ENCODE data around the gene CCDC141. TPM values are rescaled to one million over a fixed set of nuclear protein-coding genes. Genes with fewer than 3 reads are reported as not detected.
"Not testable (repeated sequence)": the region's sequence is repeated elsewhere in the genome, so short reads cannot be mapped to it uniquely, and the experiment has no call there.

CCDC141 gene
- 0.02 TPM in 1 of 2 replicates, not detected in the other for total RNA-seq (2014; rRNA removed; shearing (Covaris generic))

- DNase-seq (ENCODE audit: low spot score), result no peak
Observed at GRCh38 chr2:179049546-179050311, at the start of gene CCDC141. TSS of gene CCDC141 (minus strand) at chr2:179050137. CDS start at chr2:179049941, 196 bp downstream.

GRCh38 chr2:179098080-179098689, 48.2 kb upstream of the CCDC141 start:
- no peak for DNase-seq (ENCODE audit: low spot score)

- DNase-seq (ENCODE audit: low spot score), result no peak
Observed at GRCh38 chr2:179097131-179097530, 47.2 kb upstream of the CCDC141 start.

- DNase-seq (ENCODE audit: low spot score), result no peak
Observed at GRCh38 chr2:179096090-179096489, 46.2 kb upstream of the CCDC141 start.

GRCh38 chr2:179092912-179093311, 43.0 kb upstream of the CCDC141 start:
- DNase-seq (ENCODE audit: low spot score), result not testable (repeated sequence)

GRCh38 chr2:179082697-179083096, 32.8 kb upstream of the CCDC141 start:
- DNase-seq (ENCODE audit: low spot score), result no peak

GRCh38 chr2:179081954-179082353, 32.0 kb upstream of the CCDC141 start:
- no peak for DNase-seq (ENCODE audit: low spot score)

GRCh38 chr2:179072527-179072926, 22.6 kb upstream of the CCDC141 start:
- DNase-seq (ENCODE audit: low spot score), result no peak

GRCh38 chr2:179071810-179072355, 21.9 kb upstream of the CCDC141 start:
- no peak for DNase-seq (ENCODE audit: low spot score)

GRCh38 chr2:179070895-179071294, 21.0 kb upstream of the CCDC141 start:
- no peak for DNase-seq (ENCODE audit: low spot score)

- DNase-seq (ENCODE audit: low spot score), result no peak
Observed at GRCh38 chr2:179069685-179070084, 19.7 kb upstream of the CCDC141 start.

- DNase-seq (ENCODE audit: low spot score), result no peak
Observed at GRCh38 chr2:179068991-179069643, 19.2 kb upstream of the CCDC141 start.

GRCh38 chr2:179059026-179059700, 9.2 kb upstream of the CCDC141 start:
- DNase-seq (ENCODE audit: low spot score), result no peak

- no peak for DNase-seq (ENCODE audit: low spot score)
Observed at GRCh38 chr2:179057737-179058136, 7.8 kb upstream of the CCDC141 start.

- not testable (repeated sequence) for DNase-seq (ENCODE audit: low spot score)
Observed at GRCh38 chr2:179053568-179053967, 3.6 kb upstream of the CCDC141 start.

- DNase-seq (ENCODE audit: low spot score), result no peak
Observed at GRCh38 chr2:179051250-179051649, 1.3 kb upstream of the CCDC141 start.

GRCh38 chr2:179050755-179051154, 818 bp upstream of the CCDC141 start:
- DNase-seq (ENCODE audit: low spot score), result no peak

GRCh38 chr2:179049203-179049545, 763 bp downstream of the CCDC141 start:
- no peak for DNase-seq (ENCODE audit: low spot score)

GRCh38 chr2:179048099-179048498, 1.8 kb downstream of the CCDC141 start:
- no peak for DNase-seq (ENCODE audit: low spot score)

- DNase-seq (ENCODE audit: low spot score), result not testable (repeated sequence)
Observed at GRCh38 chr2:179045602-179046001, 4.3 kb downstream of the CCDC141 start.

- no peak for DNase-seq (ENCODE audit: low spot score)
Observed at GRCh38 chr2:179044500-179044899, 5.4 kb downstream of the CCDC141 start.

GRCh38 chr2:179037807-179038206, 12.1 kb downstream of the CCDC141 start:
- DNase-seq (ENCODE audit: low spot score), result no peak
